Measurements from ENCODE around the gene BFSP1.

GRCh38 chr20:17505636-17506517 lies 25.3 kb downstream of the BFSP1 start:
- no peak for TF ChIP-seq CTCF (IDR thresholded peaks at IDR 0.05; ENCODE audit: insufficient read depth, low read length)
- TF ChIP-seq GABPA (IDR thresholded peaks at IDR 0.05; ENCODE audit: low read depth) = no peak
- TF ChIP-seq POLR2AphosphoS5 (IDR thresholded peaks at IDR 0.05; ENCODE audit: low read depth) = no peak
- TF ChIP-seq, protein P1, sequence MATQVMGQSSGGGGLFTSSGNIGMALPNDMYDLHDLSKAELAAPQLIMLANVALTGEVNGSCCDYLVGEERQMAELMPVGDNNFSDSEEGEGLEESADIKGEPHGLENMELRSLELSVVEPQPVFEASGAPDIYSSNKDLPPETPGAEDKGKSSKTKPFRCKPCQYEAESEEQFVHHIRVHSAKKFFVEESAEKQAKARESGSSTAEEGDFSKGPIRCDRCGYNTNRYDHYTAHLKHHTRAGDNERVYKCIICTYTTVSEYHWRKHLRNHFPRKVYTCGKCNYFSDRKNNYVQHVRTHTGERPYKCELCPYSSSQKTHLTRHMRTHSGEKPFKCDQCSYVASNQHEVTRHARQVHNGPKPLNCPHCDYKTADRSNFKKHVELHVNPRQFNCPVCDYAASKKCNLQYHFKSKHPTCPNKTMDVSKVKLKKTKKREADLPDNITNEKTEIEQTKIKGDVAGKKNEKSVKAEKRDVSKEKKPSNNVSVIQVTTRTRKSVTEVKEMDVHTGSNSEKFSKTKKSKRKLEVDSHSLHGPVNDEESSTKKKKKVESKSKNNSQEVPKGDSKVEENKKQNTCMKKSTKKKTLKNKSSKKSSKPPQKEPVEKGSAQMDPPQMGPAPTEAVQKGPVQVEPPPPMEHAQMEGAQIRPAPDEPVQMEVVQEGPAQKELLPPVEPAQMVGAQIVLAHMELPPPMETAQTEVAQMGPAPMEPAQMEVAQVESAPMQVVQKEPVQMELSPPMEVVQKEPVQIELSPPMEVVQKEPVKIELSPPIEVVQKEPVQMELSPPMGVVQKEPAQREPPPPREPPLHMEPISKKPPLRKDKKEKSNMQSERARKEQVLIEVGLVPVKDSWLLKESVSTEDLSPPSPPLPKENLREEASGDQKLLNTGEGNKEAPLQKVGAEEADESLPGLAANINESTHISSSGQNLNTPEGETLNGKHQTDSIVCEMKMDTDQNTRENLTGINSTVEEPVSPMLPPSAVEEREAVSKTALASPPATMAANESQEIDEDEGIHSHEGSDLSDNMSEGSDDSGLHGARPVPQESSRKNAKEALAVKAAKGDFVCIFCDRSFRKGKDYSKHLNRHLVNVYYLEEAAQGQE (IDR thresholded peaks at IDR 0.05; ENCODE audit: insufficient replicate concordance, low read depth) = no peak
- no peak for TF ChIP-seq SPI1 (IDR thresholded peaks at IDR 0.05; ENCODE audit: borderline replicate concordance, low read depth)

Data from HL-60 (cell line).